Transverse colon (tissue), 4 donors: ENCODE data around the gene CCNY.

Experiments used
- CTCF ChIP-seq, 5 experiments: fragments of 200-600 bp in 3 of 5; fragments of 450-650 bp in 2 of 5; sonication (generic) in 3 of 5; IDR thresholded peaks; 1 replicate in 2 of 5; 2 replicates in 3 of 5; pipeline ENCODE4 v1.5.1; 2016 to 2017; ENCODE audit warnings: antibody characterized with exemption in 5 of 5, inconsistent platforms in 3 of 5, mild to moderate bottlenecking in 2 of 5, moderate library complexity in 1 of 5
- EP300 ChIP-seq: sonication (generic); formaldehyde crosslinking; IDR thresholded peaks from one replicate; pipeline ENCODE4 v1.6.1; 2017; ENCODE audit warnings: antibody characterized with exemption, low read depth
- POLR2A ChIP-seq: fragments of 450-650 bp; IDR thresholded peaks from one replicate; pipeline ENCODE4 v1.6.1; 2016; ENCODE audit warnings: antibody characterized with exemption, mild to moderate bottlenecking, moderate library complexity
- POLR2AphosphoS5 ChIP-seq, 3 donors: sonication (generic); formaldehyde crosslinking; IDR thresholded peaks; one replicate each; pipeline ENCODE4 v1.6.1; 2016; ENCODE audit warnings: antibody characterized with exemption in 3 of 3

GRCh38 chr10:35611750-35612149 lies 275.4 kb downstream of the CCNY start:
- no peak for TF ChIP-seq CTCF (IDR thresholded peaks at IDR 0.05)
- no peak for TF ChIP-seq POLR2AphosphoS5 (IDR thresholded peaks at IDR 0.05)
- no peak for TF ChIP-seq POLR2A
- no peak for TF ChIP-seq EP300
